SK-MEL-5 (cell line): ENCODE measurements around the gene ARCN1. TPM values are rescaled to one million over a fixed set of nuclear protein-coding genes. Genes with fewer than 3 reads are reported as not detected.

Experiments used
- DNase-seq: peaks from one replicate; pipeline ENCODE4 v3.0.0-alpha.2; 2016; ENCODE audit warnings: low read depth, low spot score
- in situ Hi-C: cut with HindIII; loops from 2 replicates; pipeline ENCODE4 v1.10.0; 2016; ENCODE audit warnings: low sequenced_read_pairs, high pct_unique_total_duplicates, low pct_unique_long_range_greater_than_20kb
- total RNA-seq: library from RNA; depleted of rRNA; stranded (reverse); fragments of >200 nt; shearing (Covaris generic); gene quantifications from 2 replicates; pipeline ENCODE4 v1.2.3, GENCODE V29; 2014

ARCN1 gene
- total RNA-seq, 1 experiment from 2014 or later = 93.3 TPM

GRCh38 chr11:118628861-118629549 is 56.8 kb downstream of the ARCN1 start:
- in situ Hi-C loops = no loop called here
- DNase-seq = no peak

- no peak for DNase-seq
- in situ Hi-C loops = no loop called here
Observed at GRCh38 chr11:118629761-118630661, 57.8 kb downstream of the ARCN1 start.

GRCh38 chr11:118631142-118631909 is 59.1 kb downstream of the ARCN1 start:
- no peak for DNase-seq

GRCh38 chr11:118632577-118633318 is 60.5 kb downstream of the ARCN1 start:
- DNase-seq = no peak
- in situ Hi-C loops = no loop called here

More at GRCh38 chr11:118631142-118631909, 59.1 kb downstream of the ARCN1 start:
- in situ Hi-C loops = no loop called here

GRCh38 chr11:118633319-118633690 is 61.1 kb downstream of the ARCN1 start:
- DNase-seq = no peak
- in situ Hi-C loops = no loop called here

GRCh38 chr11:118633979-118634378 is 61.8 kb downstream of the ARCN1 start:
- DNase-seq = no peak
- in situ Hi-C loops = no loop called here

GRCh38 chr11:118634431-118635236 is 62.4 kb downstream of the ARCN1 start:
- DNase-seq = no peak
- in situ Hi-C loops = no loop called here

GRCh38 chr11:118635237-118635591 is 63.0 kb downstream of the ARCN1 start:
- no peak for DNase-seq
- in situ Hi-C loops = no loop called here

- in situ Hi-C loops = no loop called here
- no peak for DNase-seq
Observed at GRCh38 chr11:118635642-118636041, 63.4 kb downstream of the ARCN1 start.

GRCh38 chr11:118636569-118637290 is 64.5 kb downstream of the ARCN1 start:
- in situ Hi-C loops = no loop called here
- no peak for DNase-seq

- in situ Hi-C loops = no loop called here
- DNase-seq = no peak
Observed at GRCh38 chr11:118638726-118639125, 66.5 kb downstream of the ARCN1 start.

- DNase-seq = no peak
- in situ Hi-C loops = no loop called here
Observed at GRCh38 chr11:118639899-118640298, 67.7 kb downstream of the ARCN1 start.

GRCh38 chr11:118640332-118641154 is 68.3 kb downstream of the ARCN1 start:
- in situ Hi-C loops = no loop called here
- DNase-seq = peak; percentile 40

- no peak for DNase-seq
- in situ Hi-C loops = no loop called here
Observed at GRCh38 chr11:118641397-118642019, 69.3 kb downstream of the ARCN1 start.
